MM.1S (cell line): ENCODE measurements around the gene DGKA.

Source experiments
- EZH2 ChIP-seq: fragments of 300-600 bp; sonication (generic); optimal IDR thresholded peaks from 2 replicates; pipeline ENCODE3; 2017; ENCODE audit warnings: low read depth, mild to moderate bottlenecking, antibody characterized with exemption, low read length, mixed read lengths
- EZH2phosphoT487 ChIP-seq: fragments of 300-600 bp; sonication (generic); IDR thresholded peaks from 2 replicates; pipeline ENCODE4 v1.6.1; 2018; ENCODE audit warnings: antibody characterized with exemption, low read length
- TF ChIP-seq, protein P1 (sequence below): fragments of 300-600 bp; sonication (generic); IDR thresholded peaks from 2 replicates; pipeline ENCODE4 v1.5.1; 2016; ENCODE audit warnings: antibody characterized with exemption, low read length, mixed read lengths

DNA sequence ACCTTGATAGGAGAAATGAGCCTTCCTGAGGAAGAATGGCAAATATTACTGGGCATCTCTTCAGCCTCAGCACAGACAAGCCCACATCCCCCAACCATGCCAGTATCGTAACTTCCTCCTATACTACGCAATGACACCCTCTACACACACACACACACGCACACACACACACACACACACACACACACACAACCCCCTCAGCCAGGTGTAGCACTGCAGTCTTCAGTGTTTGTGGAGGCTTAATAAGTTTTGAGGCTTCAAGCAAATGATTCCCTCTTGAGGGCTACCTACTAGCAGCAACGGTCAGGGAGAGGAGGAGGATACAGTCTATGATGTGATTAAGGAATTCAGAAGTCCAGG, 1.6 kb downstream of the DGKA start:
- TF ChIP-seq, protein P1, sequence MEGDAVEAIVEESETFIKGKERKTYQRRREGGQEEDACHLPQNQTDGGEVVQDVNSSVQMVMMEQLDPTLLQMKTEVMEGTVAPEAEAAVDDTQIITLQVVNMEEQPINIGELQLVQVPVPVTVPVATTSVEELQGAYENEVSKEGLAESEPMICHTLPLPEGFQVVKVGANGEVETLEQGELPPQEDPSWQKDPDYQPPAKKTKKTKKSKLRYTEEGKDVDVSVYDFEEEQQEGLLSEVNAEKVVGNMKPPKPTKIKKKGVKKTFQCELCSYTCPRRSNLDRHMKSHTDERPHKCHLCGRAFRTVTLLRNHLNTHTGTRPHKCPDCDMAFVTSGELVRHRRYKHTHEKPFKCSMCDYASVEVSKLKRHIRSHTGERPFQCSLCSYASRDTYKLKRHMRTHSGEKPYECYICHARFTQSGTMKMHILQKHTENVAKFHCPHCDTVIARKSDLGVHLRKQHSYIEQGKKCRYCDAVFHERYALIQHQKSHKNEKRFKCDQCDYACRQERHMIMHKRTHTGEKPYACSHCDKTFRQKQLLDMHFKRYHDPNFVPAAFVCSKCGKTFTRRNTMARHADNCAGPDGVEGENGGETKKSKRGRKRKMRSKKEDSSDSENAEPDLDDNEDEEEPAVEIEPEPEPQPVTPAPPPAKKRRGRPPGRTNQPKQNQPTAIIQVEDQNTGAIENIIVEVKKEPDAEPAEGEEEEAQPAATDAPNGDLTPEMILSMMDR: no peak
- TF ChIP-seq EZH2: no peak
- TF ChIP-seq EZH2phosphoT487: no peak
